Measurements from ENCODE around the gene BCL11B.
"Not testable (repeated sequence)": the region's sequence is repeated elsewhere in the genome, so short reads cannot be mapped to it uniquely, and the experiment has no call there.

The BCL11B gene

DNA sequence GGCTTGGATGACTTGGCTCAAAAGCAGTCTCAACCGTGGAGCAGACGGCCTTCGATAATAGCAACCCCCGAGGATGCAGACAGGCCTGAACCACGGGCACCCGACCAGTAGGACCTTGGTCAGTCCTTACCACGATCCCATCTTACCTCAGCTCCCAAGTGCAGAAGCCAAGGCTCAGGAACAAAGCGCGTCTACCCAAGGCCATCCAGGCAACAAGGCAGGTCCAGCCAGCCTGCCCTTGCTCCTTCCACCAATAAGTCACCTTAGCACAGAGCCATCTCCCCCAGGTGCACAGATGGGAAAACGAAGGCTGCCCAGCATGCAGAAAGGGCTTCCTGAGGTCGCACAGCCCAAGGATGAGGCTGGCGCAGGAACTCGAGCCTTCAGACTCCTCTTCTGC lies 77.3 kb downstream of the BCL11B start:
- DNase-seq: no peak

GRCh38 chr14:99194136-99194535 lies 77.9 kb downstream of the BCL11B start:
- no peak for DNase-seq

DNA sequence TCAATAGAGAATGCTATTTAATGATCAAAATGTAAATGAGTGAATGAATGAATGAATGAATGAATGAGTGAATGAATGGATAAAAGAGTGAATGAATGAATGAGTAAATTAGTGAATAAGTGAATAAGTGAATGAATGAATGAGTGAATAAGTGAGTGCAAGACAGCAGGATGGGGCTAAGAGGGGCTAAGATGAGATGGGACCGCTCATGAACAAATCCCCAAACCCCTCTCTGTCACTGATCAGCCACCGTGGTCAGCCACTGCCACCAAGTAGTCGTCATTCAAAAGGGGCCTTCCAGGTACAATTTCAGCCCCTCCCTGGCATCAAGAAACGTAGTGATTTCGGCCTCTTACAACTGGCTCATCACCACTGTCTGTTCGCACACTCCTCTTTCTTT lies 79.2 kb downstream of the BCL11B start:
- no peak for DNase-seq

GRCh38 chr14:99192028-99192621 lies 79.9 kb downstream of the BCL11B start:
- DNase-seq: peak; percentile 79

GRCh38 chr14:99191395-99192027 lies 80.5 kb downstream of the BCL11B start:
- DNase-seq: no peak

GRCh38 chr14:99190696-99191394 lies 81.2 kb downstream of the BCL11B start:
- no peak for DNase-seq

GRCh38 chr14:99189201-99189801 lies 82.7 kb downstream of the BCL11B start:
- DNase-seq: no peak

DNA sequence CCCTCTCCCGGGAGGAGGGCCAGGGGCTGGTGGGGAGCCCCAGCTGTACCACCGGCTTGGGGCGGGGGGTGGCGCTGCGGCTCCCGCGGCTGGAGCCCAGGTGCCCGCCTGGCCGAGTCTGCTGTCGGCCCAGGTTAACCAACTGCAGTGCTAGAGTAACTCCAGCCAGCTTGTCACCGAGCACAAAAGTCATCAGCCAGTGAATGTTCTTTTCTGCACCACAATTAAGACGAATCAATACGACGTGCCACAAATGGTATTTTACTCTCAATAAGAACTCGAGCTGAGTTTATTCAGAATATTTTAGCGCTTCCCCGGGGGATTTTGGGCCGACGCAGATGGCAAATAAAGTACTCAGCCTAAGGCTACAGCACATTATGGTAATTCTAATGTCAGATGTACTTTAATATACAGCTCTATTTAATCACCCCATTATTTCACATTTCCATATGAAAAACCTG lies 83.2 kb downstream of the BCL11B start:
- no peak for DNase-seq

- DNase-seq: no peak
Observed at GRCh38 chr14:99187858-99188257, 84.1 kb downstream of the BCL11B start.

DNA sequence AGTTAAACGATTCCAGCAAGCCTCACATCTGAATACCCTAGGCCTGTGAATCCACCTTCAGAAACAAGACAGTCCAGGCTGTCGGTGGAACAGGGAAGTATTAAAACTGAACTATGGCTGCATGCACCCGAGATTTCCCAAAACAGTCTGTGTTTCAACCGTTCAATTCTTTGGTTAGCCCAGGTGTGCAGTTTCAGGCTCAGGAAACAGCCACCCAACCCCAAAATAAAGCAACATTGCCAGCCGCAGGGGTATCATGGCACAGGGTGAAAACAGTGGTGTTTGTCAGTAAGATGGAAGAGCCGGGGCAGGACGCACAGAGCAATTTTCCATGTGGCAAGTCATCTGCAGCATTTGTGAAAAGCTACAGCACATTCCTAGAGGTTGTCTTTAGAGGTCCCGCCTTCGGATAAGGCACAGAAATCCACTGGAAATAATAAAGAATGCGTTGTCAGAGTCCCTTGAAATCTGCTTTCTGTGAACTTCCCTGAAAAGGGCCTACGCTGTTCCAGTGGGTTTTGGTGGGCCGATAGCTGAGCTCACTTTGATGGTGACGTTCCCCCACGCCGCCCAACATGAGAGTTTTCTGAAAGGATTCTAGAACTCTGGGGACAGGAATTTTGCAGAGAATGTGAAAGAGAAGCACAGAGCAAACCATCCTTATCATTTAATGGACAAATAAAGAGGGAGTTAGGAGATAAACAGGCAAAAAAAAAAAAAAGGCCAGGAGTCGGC lies 84.9 kb downstream of the BCL11B start:
- DNase-seq: no peak

DNA sequence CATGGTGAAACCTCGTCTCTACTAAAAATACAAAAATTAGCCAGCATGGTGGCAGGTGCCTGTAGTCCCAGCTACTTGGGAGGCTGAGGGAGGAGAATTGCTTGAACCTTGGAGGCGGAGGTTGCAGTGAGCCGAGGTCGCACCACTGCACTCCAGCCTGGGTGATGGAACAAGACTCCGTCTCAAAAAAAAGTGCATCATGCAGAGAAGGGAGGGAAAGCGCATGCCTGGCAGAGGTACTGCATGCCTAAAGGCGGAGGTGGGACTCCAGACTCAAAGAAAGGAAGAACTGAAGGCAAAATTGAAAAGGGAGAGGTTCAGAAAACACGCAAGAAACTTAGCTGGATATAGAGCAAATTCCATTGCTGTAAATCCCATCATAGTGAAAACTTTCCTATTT lies 85.7 kb downstream of the BCL11B start:
- DNase-seq: not testable (repeated sequence)

- no peak for DNase-seq
Observed at GRCh38 chr14:99185436-99186068, 86.4 kb downstream of the BCL11B start.

DNA sequence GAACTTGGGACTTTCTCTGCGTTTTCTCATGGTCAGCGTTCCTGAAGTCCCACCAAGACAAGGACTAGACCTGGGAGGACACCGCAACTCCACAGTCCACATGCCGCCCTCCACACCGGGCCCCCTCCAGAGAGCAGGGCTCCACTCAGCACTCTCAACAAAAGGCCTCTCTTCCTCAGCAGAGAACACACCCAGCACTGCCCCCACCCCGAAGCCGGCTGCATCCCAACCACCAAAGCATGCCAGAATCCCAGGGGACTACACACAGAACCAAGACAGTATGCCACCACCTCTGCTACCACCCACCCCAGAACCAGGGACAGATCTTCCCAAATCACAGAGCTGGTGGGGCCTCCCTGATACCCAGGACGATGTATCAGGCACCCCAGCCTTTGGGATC lies 88.3 kb downstream of the BCL11B start:
- no peak for DNase-seq

GRCh38 chr14:99183311-99183710 lies 88.7 kb downstream of the BCL11B start:
- no peak for DNase-seq

- DNase-seq: no peak
Observed at GRCh38 chr14:99182548-99183250, 89.3 kb downstream of the BCL11B start.

DNA sequence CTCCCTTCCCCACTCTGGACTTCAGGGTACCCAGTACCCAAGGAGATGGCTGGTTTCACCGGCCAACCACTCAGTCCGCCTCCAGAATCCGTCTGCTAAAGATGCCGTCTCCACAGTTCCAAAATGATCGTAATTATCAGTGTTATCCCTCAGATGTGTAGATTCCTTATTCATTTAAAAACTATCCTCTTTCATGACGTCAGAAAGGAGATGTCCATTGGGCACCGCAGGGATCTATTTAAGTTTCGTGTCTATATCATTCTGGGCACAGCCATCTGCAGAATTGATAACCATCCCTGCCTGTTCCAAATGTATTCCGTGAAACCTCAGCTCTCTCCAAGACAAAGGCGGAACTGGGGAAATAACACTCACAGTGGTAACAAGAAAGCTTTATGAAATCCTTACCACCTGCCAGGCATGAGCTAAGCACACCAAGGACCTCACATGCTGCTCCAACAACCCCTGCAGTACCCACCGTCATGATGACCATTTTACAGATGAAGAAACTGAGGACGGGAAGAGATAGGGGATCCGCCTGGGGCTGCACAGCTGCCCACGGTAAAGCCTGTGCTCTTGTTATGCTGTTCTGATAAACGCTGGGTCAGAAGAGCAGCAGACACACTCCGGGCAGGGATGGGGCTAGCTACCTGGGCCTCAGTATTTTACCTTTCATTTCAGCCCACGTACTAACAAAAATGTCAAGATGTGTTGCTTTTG lies 90.0 kb downstream of the BCL11B start:
- DNase-seq: no peak

GRCh38 chr14:99181241-99181640 lies 90.8 kb downstream of the BCL11B start:
- DNase-seq: no peak

DNA sequence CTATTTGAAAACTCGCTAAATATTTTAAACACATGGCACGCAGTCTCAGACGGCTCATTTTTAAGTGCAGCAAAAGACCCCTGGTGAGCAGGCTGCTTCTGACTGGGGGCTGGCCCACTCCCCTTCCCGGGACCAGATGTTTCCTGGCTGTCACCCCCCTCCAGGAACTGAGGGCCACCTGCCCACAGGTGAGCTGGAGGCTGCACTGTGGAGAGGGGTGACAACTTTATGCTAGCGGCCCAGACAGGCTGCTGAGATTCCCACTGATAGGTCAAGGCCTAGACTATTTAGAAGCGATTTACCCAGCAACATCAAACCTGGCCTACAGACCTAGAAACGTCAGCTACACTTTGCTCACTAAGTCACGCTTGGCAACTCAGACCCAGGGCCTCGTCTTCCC lies 92.1 kb downstream of the BCL11B start:
- DNase-seq: no peak

DNA sequence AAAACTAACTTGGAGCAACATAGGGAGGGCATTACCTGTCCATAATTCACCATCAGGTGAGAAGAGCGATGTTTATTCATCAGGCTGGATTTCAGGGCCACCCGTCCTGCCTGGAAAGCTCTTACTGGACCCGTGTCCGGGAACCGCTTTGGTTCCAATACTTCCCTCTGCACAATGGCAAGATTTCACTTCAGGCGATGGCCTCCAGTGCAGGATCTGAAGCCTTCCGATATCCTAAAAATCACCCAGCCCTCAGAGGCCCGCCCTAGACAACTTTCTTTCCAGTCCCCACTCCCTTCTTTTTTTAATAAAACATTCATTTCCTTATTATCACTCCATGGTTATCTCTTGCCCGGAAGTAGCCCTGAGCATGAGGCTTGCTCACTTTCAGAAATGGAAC lies 92.5 kb downstream of the BCL11B start:
- DNase-seq: no peak

GRCh38 chr14:99177886-99178835 lies 93.8 kb downstream of the BCL11B start:
- DNase-seq: no peak
